Endodermal cell (in vitro differentiated cells): Measurements from ENCODE around the gene HACD3. TPM values are rescaled to one million over a fixed set of nuclear protein-coding genes. Genes with fewer than 3 reads are reported as not detected.

Source experiments
- DNase-seq: peaks from one replicate; pipeline ENCODE4 v3.0.0-alpha.2; 2017
- H3K27ac ChIP-seq: 2 replicates; pipeline ENCODE4 v1.5.1; 2013; ENCODE audit warnings: mild to moderate bottlenecking, low read depth, low read length, moderate library complexity
- H3K27me3 ChIP-seq: 2 replicates; pipeline ENCODE4 v1.6.1; 2013; ENCODE audit warnings: mild to moderate bottlenecking, low read length, moderate library complexity; ENCODE audit not compliant: insufficient read depth, control insufficient read depth, poor library complexity, severe bottlenecking
- H3K36me3 ChIP-seq: 2 replicates; pipeline ENCODE4 v1.7.0; 2013; ENCODE audit warnings: mild to moderate bottlenecking, low read length, moderate library complexity; ENCODE audit not compliant: control insufficient read depth, insufficient read depth
- H3K4me1 ChIP-seq: one replicate; pipeline ENCODE4 v1.7.0; 2013; ENCODE audit warnings: low read length; ENCODE audit not compliant: control insufficient read depth, insufficient read depth
- H3K4me3 ChIP-seq: 2 replicates; pipeline ENCODE4 v1.5.1; 2013; ENCODE audit warnings: mild to moderate bottlenecking, low read length, moderate library complexity
- H3K9ac ChIP-seq: 2 replicates; pipeline ENCODE4 v1.6.1; 2013; ENCODE audit warnings: mild to moderate bottlenecking, low read length, moderate library complexity; ENCODE audit not compliant: poor library complexity, severe bottlenecking; ENCODE audit errors: extremely low read depth
- H3K9me3 ChIP-seq: 2 replicates; pipeline ENCODE4 v1.6.1; 2013; ENCODE audit warnings: mild to moderate bottlenecking, low read length, moderate library complexity; ENCODE audit not compliant: control insufficient read depth
- H3K27ac Mint-ChIP-seq: 2 replicates; pipeline ENCODE4 v1.8.0; 2020; ENCODE audit warnings: mixed read lengths
- H3K27me3 Mint-ChIP-seq: 2 replicates; pipeline ENCODE4 v1.8.0; 2021; ENCODE audit warnings: mild to moderate bottlenecking, mixed read lengths; ENCODE audit not compliant: insufficient read depth
- H3K36me3 Mint-ChIP-seq: 2 replicates; pipeline ENCODE4 v1.8.0; 2020; ENCODE audit warnings: low read depth, mixed read lengths
- H3K4me1 Mint-ChIP-seq: 2 replicates; pipeline ENCODE4 v1.8.0; 2020; ENCODE audit warnings: mixed read lengths
- H3K4me3 Mint-ChIP-seq: 2 replicates; pipeline ENCODE4 v1.8.0; 2020; ENCODE audit warnings: mild to moderate bottlenecking, moderate library complexity, mixed read lengths
- H3K9me3 Mint-ChIP-seq: 2 replicates; pipeline ENCODE4 v1.8.0; 2020; ENCODE audit warnings: mild to moderate bottlenecking, mixed read lengths
- CTCF ChIP-seq: fragments of 200-600 bp; sonication (generic); conservative IDR thresholded peaks from 2 replicates; pipeline ENCODE4 v1.5.0; 2021; ENCODE audit warnings: antibody characterized with exemption, mild to moderate bottlenecking
- WGBS, 2 experiments: methylation state at CpG; one replicate each; pipeline versions ENCODE4 v1.1.5 to v1.1.7; 2013; ENCODE audit warnings: missing lambda C conversion rate in 2 of 2, mixed read lengths in 1 of 2; ENCODE audit not compliant: insufficient coverage in 1 of 2, insufficient read length in 1 of 2; 5-methylcytosine and 5-hydroxymethylcytosine counted together
- total RNA-seq, 2 donors: library from RNA; stranded (reverse); fragmentation: NEBNext Ultra II Directional in 1 of 2; extraction: Animal tissue kit (Norgen Biotek cat#: 25700) in 1 of 2; gene quantifications; 2 replicates in 1 of 2; 3 replicates in 1 of 2; pipeline ENCODE4 v1.2.1, GENCODE V29; 2021

Gene HACD3
- total RNA-seq, 2 donors from 2014 or later: 129 to 201 TPM

DNA sequence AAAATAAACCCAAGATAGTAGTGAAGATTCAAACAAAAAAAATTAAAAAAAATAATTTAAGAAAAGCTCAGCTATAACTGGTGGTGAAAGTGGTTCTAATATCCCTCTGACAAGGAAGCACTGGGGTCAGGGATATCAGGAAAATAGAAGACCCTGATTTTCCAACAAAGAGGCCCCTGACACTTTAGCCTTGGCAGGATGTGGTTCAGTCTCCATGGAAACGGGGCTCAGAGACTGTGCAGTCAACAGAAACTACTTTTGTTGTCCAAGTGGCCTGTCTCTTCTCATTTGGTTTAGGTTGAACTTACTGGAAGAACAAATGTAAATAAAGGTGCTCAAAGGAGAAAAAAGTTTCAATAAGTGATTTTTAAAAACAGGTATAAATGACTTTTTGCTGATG, 53.4 kb downstream of the HACD3 start:
- Mint-ChIP-seq H3K27me3 (no peaks in the 10 kb centered on the region), H3K4me1 (peaks cover 22% of the 10 kb centered on the region), H3K4me3 (no peak overlapping the region), H3K9me3 (no peaks in the 10 kb centered on the region), H3K36me3 (peaks cover 62% of the 10 kb centered on the region), H3K27ac (no peak overlapping the region)
- Histone ChIP-seq H3K27me3 (no peaks in the 10 kb centered on the region), H3K36me3 (peaks cover 78% of the 10 kb centered on the region), H3K4me3 (no peak overlapping the region), H3K27ac (peak overlapping the region; percentile 81), H3K4me1 (peaks cover 5% of the 10 kb centered on the region), H3K9ac (no peak overlapping the region), H3K9me3 (no peaks in the 10 kb centered on the region)
- no peak for DNase-seq
- WGBS, 2 experiments: 58 to 93% methylated on average over 1 of the region's 1 CpG
- TF ChIP-seq CTCF: no peak

DNA sequence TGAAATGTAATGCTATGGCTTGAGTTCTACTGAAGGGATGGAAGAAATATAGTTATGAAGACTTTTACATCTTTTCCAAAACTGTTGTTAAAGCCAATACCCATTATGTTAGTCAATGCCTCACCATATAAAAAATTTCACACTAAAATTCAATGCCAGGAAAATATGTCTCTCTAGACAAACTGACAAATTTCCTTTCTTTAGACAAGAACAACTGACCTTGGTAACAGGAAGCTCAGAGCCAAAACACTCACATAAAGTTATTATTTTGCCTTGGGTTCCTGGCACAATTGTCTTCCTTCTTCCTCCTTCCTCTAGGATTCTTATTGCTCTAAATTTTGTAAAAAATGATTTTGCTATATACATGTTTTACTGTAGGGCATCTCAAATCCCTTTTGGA, 54.0 kb downstream of the HACD3 start:
- Histone ChIP-seq H3K4me3 (no peak overlapping the region), H3K27ac (peak overlapping the region; percentile 59), H3K9ac (no peak overlapping the region), H3K4me1 (peaks cover 3% of the 10 kb centered on the region), H3K36me3 (peaks cover 75% of the 10 kb centered on the region), H3K9me3 (no peaks in the 10 kb centered on the region), H3K27me3 (no peaks in the 10 kb centered on the region)
- TF ChIP-seq CTCF: no peak
- no peak for DNase-seq
- no peaks in the 10 kb centered on the region for H3K9me3 Mint-ChIP-seq
- H3K36me3 Mint-ChIP-seq: peaks cover 60% of the 10 kb centered on the region
- H3K4me3 Mint-ChIP-seq: no peak overlapping the region
- H3K27me3 Mint-ChIP-seq: no peaks in the 10 kb centered on the region
- H3K27ac Mint-ChIP-seq: no peak overlapping the region
- H3K4me1 Mint-ChIP-seq: peaks cover 16% of the 10 kb centered on the region

GRCh38 chr15:65587094-65587493, 56.8 kb downstream of the HACD3 start:
- H3K4me1 ChIP-seq: no peaks in the 10 kb centered on the region
- H3K4me3 Mint-ChIP-seq: no peak overlapping the region
- H3K9ac ChIP-seq: no peak overlapping the region
- H3K4me1 Mint-ChIP-seq: no peaks in the 10 kb centered on the region
- H3K9me3 ChIP-seq: no peaks in the 10 kb centered on the region
- H3K27me3 Mint-ChIP-seq: no peaks in the 10 kb centered on the region
- TF ChIP-seq CTCF: no peak
- no peak overlapping the region for H3K4me3 ChIP-seq
- no peaks in the 10 kb centered on the region for H3K9me3 Mint-ChIP-seq
- H3K36me3 Mint-ChIP-seq: peaks cover 67% of the 10 kb centered on the region
- peaks cover 88% of the 10 kb centered on the region for H3K36me3 ChIP-seq
- WGBS, 2 experiments: 84 to 100% methylated on average over 1 of the region's 1 CpG
- no peak overlapping the region for H3K27ac ChIP-seq
- DNase-seq: no peak
- no peak overlapping the region for H3K27ac Mint-ChIP-seq
- H3K27me3 ChIP-seq: no peaks in the 10 kb centered on the region
